ENCODE measurements around the gene SLC4A11.

DNA sequence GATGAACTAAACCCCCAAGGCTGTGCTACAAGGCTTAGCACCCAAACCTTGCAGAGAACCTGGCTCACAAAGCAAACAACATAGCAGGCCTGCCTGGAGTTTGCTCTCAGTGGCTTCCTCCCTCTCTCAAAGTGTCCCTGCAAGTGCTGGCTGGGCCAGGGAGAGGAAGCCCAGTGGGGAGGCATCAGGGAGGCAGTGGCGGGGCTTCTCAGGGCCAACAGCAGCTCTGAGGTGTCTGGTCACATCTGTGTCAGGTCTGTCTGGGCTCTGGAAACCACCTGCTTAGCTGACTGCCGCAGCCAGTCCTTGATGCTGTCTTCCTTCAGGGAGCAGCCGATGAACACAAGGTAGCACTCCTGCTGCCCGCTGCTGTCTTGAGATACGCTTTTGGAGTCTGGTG, 16.7 kb upstream of the SLC4A11 start:
- no peak for TF ChIP-seq EZH2 (IDR thresholded peaks at IDR 0.05; ENCODE audit: low read length, missing control alignments)
- TF ChIP-seq, protein P1, sequence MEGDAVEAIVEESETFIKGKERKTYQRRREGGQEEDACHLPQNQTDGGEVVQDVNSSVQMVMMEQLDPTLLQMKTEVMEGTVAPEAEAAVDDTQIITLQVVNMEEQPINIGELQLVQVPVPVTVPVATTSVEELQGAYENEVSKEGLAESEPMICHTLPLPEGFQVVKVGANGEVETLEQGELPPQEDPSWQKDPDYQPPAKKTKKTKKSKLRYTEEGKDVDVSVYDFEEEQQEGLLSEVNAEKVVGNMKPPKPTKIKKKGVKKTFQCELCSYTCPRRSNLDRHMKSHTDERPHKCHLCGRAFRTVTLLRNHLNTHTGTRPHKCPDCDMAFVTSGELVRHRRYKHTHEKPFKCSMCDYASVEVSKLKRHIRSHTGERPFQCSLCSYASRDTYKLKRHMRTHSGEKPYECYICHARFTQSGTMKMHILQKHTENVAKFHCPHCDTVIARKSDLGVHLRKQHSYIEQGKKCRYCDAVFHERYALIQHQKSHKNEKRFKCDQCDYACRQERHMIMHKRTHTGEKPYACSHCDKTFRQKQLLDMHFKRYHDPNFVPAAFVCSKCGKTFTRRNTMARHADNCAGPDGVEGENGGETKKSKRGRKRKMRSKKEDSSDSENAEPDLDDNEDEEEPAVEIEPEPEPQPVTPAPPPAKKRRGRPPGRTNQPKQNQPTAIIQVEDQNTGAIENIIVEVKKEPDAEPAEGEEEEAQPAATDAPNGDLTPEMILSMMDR (conservative IDR thresholded peaks at IDR 0.05 in 1 of 2, IDR thresholded peaks at IDR 0.05 in 1 of 2; ENCODE audit: low read depth in 1 of 2, low read length in 2 of 2): no peak

Data from fibroblast of lung (primary cell).